ENCODE measurements around the gene MBD5.

MBD5 gene

DNA sequence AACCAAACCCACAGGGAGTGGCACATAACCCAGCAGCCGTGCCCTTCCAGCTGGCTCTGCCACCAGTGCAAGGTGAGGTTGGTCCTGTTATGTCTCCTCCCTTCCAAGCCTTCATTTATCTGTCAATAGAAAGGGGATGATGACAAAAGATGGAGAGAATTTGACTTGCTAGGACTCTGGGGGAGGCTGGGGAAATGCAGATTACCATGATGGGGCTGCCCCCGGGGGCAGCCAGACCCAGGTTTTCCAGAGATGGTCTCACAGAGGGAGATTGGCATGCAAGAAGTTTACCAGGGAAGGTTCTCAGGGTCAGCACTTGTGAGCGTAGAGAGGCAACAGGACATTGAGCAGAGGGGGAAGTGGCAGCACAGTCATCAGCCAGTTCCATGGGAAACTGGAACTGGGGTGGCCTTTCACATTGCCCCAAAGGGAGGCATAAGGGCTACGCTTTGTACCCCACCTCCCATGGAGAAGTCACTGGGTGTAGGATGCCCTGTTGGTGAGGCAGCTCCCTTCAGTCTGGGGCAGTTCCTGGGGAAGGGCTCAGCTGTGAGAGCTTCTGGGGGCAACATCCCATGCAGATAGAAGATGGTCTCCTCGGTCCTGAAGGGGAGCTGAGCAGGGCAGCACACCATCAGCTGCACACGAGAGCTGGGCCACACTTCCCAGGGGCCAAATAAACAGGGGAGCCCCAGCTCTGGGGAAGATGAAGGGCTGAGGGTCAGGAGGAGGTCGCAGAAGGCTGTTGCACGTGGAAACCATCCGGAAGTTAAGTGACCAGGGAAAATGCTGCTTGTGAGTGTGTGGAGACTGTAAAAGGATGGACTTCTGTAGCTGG, 505.8 kb downstream of the MBD5 start:
- Histone ChIP-seq H3K27ac (ENCODE audit: low read depth, low read length) (no peak overlapping the region), H3K9me3 (ENCODE audit: control insufficient read depth in 5 of 5, low read length in 5 of 5) (no peaks in the 10 kb centered on the region), H3K9ac (ENCODE audit: low read length in 5 of 5) (no peak overlapping the region), H3K4me1 (ENCODE audit: control insufficient read depth in 5 of 5, insufficient read depth in 5 of 5, low read length in 5 of 5) (no peaks in the 10 kb centered on the region), H3K27me3 (ENCODE audit: control insufficient read depth in 5 of 5, insufficient read depth in 4 of 5, low read length in 5 of 5) (peaks cover 0 to 7% (median 0%) of the 10 kb centered on the region in 5 donors), H3K36me3 (ENCODE audit: control insufficient read depth in 5 of 5, insufficient read depth in 5 of 5, low read length in 5 of 5) (no peaks in the 10 kb centered on the region), H3K4me3 (ENCODE audit: low read depth in 1 of 5, low read length in 5 of 5) (no peak overlapping the region)

- Histone ChIP-seq H3K36me3 (ENCODE audit: control insufficient read depth in 5 of 5, insufficient read depth in 5 of 5, low read length in 5 of 5) (no peaks in the 10 kb centered on the region), H3K4me1 (ENCODE audit: control insufficient read depth in 5 of 5, insufficient read depth in 5 of 5, low read length in 5 of 5) (no peaks in the 10 kb centered on the region), H3K9ac (ENCODE audit: low read length in 5 of 5) (no peak overlapping the region), H3K9me3 (ENCODE audit: control insufficient read depth in 5 of 5, low read length in 5 of 5) (no peaks in the 10 kb centered on the region), H3K27me3 (ENCODE audit: control insufficient read depth in 5 of 5, insufficient read depth in 4 of 5, low read length in 5 of 5) (peaks cover 0 to 10% (median 0%) of the 10 kb centered on the region in 5 donors), H3K4me3 (ENCODE audit: low read depth in 1 of 5, low read length in 5 of 5) (no peak overlapping the region), H3K27ac (ENCODE audit: low read depth, low read length) (no peak overlapping the region)
Observed at GRCh38 chr2:148527488-148528340, 506.8 kb downstream of the MBD5 start.

DNA sequence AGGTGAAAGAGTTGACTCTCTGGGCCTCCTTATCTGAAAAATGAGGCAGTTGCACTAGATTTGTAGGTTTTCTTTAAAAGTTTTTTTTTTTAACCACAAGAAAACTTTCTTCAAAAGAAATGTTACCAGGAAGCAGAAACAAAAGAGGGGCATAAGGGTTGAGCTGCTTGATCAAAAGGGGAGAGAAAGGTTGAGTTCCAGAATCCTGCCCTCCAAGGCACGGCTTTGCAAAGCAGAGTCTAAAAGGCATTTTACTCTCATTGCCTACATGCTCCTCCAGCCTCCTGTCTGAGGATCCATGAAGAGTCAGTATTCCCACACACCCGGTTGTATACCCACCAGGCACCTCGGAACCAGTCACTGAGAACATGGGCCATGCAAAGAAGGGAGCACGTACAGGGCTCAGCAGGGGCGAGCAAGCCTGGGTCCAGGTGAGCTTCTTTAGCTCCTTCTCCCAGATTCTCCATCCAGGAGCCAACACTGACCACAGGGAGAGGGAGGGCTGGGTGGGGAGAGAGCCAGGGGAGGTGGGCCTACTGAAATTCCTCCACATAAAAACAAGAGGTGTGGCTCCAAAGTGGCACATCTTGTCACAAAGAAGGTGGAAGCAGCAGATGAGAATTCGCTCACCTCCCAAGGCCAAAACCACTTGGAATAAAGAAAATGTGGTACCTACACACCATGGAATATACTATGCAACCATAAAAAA, 507.6 kb downstream of the MBD5 start:
- Histone ChIP-seq H3K27me3 (ENCODE audit: control insufficient read depth in 5 of 5, insufficient read depth in 4 of 5, low read length in 5 of 5) (peaks cover 0 to 13% (median 4%) of the 10 kb centered on the region in 5 donors), H3K4me1 (ENCODE audit: control insufficient read depth in 5 of 5, insufficient read depth in 5 of 5, low read length in 5 of 5) (no peaks in the 10 kb centered on the region), H3K4me3 (ENCODE audit: low read depth in 1 of 5, low read length in 5 of 5) (no peak overlapping the region), H3K9me3 (ENCODE audit: control insufficient read depth in 5 of 5, low read length in 5 of 5) (no peaks in the 10 kb centered on the region), H3K27ac (ENCODE audit: low read depth, low read length) (no peak overlapping the region), H3K9ac (ENCODE audit: low read length in 5 of 5) (no peak overlapping the region), H3K36me3 (ENCODE audit: control insufficient read depth in 5 of 5, insufficient read depth in 5 of 5, low read length in 5 of 5) (no peaks in the 10 kb centered on the region)

DNA sequence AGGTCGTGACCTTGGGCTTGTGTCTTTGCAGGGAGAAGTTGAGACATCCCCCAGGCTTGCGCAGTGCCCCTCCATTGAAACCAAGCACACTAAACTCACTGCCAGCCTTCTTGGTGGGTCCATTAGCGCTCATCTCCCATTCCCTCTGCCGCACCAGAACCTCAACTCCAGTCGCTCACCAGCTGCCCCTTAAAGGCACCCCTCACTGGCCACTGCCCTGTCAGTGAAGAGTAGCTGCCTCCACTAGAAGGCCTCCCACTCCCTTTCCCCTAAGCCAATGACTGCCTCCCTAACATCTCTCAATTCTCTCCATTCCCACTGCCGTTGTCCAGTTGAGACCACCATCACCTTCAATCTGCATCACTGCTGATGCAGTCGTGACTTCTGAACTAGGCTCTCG, 508.9 kb downstream of the MBD5 start:
- Histone ChIP-seq H3K4me3 (ENCODE audit: low read depth in 1 of 5, low read length in 5 of 5) (no peak overlapping the region), H3K9ac (ENCODE audit: low read length in 5 of 5) (no peak overlapping the region), H3K27ac (ENCODE audit: low read depth, low read length) (no peak overlapping the region), H3K4me1 (ENCODE audit: control insufficient read depth in 5 of 5, insufficient read depth in 5 of 5, low read length in 5 of 5) (peaks cover 0 to under 1% (median 0%) of the 10 kb centered on the region in 5 donors), H3K9me3 (ENCODE audit: control insufficient read depth in 5 of 5, low read length in 5 of 5) (no peaks in the 10 kb centered on the region), H3K27me3 (ENCODE audit: control insufficient read depth in 5 of 5, insufficient read depth in 4 of 5, low read length in 5 of 5) (peaks cover 0 to 14% (median 5%) of the 10 kb centered on the region in 5 donors), H3K36me3 (ENCODE audit: control insufficient read depth in 5 of 5, insufficient read depth in 5 of 5, low read length in 5 of 5) (no peaks in the 10 kb centered on the region)

DNA sequence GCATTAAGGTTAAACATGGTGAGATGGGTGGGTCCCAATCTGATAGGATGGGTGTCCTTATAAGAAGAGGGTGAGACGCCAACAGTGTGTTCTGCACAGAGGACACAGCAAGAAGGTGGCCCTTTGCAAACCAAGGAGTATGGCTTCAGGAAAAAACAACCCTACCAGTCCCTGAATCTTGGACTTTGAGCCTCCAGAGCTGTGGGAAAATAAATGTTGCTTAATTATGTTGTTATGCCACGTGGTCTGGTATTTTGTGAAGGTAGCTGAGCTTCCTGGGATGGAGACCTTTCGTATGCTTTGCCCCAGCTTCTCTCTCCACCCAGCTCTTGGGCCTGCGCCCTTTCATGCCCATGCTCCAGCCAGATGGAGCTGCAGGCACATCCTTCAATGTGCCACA, 509.5 kb downstream of the MBD5 start:
- H3K9ac ChIP-seq (ENCODE audit: low read length in 5 of 5): no peak overlapping the region
- H3K36me3 ChIP-seq (ENCODE audit: control insufficient read depth in 5 of 5, insufficient read depth in 5 of 5, low read length in 5 of 5): no peaks in the 10 kb centered on the region
- H3K27ac ChIP-seq (ENCODE audit: low read depth, low read length): no peak overlapping the region
- peaks cover 0 to 4% (median 0%) of the 10 kb centered on the region in 5 donors for H3K4me1 ChIP-seq (ENCODE audit: control insufficient read depth in 5 of 5, insufficient read depth in 5 of 5, low read length in 5 of 5)
- peaks cover 0 to 14% (median 5%) of the 10 kb centered on the region in 5 donors for H3K27me3 ChIP-seq (ENCODE audit: control insufficient read depth in 5 of 5, insufficient read depth in 4 of 5, low read length in 5 of 5)
- H3K9me3 ChIP-seq (ENCODE audit: control insufficient read depth in 5 of 5, low read length in 5 of 5): no peaks in the 10 kb centered on the region
- no peak overlapping the region for H3K4me3 ChIP-seq (ENCODE audit: low read depth in 1 of 5, low read length in 5 of 5)

DNA sequence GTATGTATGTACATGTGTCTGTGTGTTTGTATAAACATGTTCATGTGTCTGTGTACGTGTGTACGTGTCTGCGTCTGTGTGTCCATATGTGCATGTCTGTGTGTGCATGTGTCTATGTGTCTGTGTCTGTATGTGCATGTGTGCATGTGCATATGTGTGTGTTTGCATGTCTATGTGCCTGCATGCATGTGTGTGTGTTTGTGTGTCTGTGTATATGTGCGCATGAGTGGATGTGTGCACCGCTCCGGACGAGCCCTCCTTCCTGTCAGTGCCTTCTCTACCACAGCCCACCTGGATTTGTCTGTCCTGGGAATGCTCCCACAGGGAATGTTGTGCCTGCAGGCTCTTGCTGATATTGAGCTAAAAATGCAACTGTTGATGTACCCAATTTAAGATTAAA, 510.3 kb downstream of the MBD5 start:
- no peaks in the 10 kb centered on the region for H3K9me3 ChIP-seq (ENCODE audit: control insufficient read depth in 5 of 5, low read length in 5 of 5)
- no peak overlapping the region for H3K9ac ChIP-seq (ENCODE audit: low read length in 5 of 5)
- peaks cover 0 to 4% (median 0%) of the 10 kb centered on the region in 5 donors for H3K4me1 ChIP-seq (ENCODE audit: control insufficient read depth in 5 of 5, insufficient read depth in 5 of 5, low read length in 5 of 5)
- no peak overlapping the region for H3K27ac ChIP-seq (ENCODE audit: low read depth, low read length)
- H3K4me3 ChIP-seq (ENCODE audit: low read depth in 1 of 5, low read length in 5 of 5): no peak overlapping the region
- H3K27me3 ChIP-seq (ENCODE audit: control insufficient read depth in 5 of 5, insufficient read depth in 4 of 5, low read length in 5 of 5): peaks cover 0 to 19% (median 5%) of the 10 kb centered on the region in 5 donors
- no peaks in the 10 kb centered on the region for H3K36me3 ChIP-seq (ENCODE audit: control insufficient read depth in 5 of 5, insufficient read depth in 5 of 5, low read length in 5 of 5)

DNA sequence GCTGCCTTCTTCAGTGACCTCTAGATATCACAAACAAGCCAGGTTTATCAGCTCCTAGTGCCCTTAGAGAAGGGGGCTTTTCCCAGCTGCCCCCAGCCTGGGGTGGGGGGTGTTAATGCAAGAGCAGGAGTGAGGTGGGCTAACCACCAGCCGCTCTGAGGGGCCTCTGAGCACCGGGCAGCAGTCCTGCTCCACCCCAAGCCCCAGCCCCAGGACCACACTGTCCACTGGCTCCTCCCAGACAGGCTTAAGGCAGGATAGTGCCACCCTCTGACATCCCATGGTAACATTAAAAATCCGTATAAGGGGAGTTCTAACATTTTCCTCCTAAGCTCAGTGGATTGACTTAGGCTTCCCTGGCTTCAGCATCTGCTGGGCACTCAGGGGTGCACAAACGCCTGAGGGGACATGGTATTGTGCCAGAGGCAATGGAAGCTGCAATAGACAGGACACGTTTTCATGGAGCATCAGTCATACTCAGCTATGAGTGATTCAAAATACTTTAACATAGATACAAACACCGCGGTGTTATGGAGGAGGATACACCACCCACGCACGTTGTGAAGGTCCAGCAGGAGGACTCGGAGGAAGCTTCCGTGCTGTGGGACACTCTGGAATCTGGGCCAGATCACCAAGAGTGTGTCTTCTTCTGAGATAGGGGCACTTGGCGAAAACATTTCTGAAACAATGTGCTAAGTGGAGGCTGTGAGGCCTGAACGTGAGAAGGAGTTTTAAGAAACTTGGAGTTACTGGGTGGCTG, 511.0 kb downstream of the MBD5 start:
- Histone ChIP-seq H3K4me1 (ENCODE audit: control insufficient read depth in 5 of 5, insufficient read depth in 5 of 5, low read length in 5 of 5) (peaks cover 0 to 4% (median 0%) of the 10 kb centered on the region in 5 donors), H3K36me3 (ENCODE audit: control insufficient read depth in 5 of 5, insufficient read depth in 5 of 5, low read length in 5 of 5) (no peaks in the 10 kb centered on the region), H3K27me3 (ENCODE audit: control insufficient read depth in 5 of 5, insufficient read depth in 4 of 5, low read length in 5 of 5) (peaks cover 0 to 19% (median 5%) of the 10 kb centered on the region in 5 donors), H3K4me3 (ENCODE audit: low read depth in 1 of 5, low read length in 5 of 5) (no peak overlapping the region), H3K9ac (ENCODE audit: low read length in 5 of 5) (no peak overlapping the region), H3K27ac (ENCODE audit: low read depth, low read length) (no peak overlapping the region), H3K9me3 (ENCODE audit: control insufficient read depth in 5 of 5, low read length in 5 of 5) (no peaks in the 10 kb centered on the region)

GRCh38 chr2:148533004-148533403, 512.1 kb downstream of the MBD5 start:
- Histone ChIP-seq H3K27me3 (ENCODE audit: control insufficient read depth in 5 of 5, insufficient read depth in 4 of 5, low read length in 5 of 5) (peaks cover 0 to 19% (median 5%) of the 10 kb centered on the region in 5 donors), H3K9me3 (ENCODE audit: control insufficient read depth in 5 of 5, low read length in 5 of 5) (no peaks in the 10 kb centered on the region), H3K36me3 (ENCODE audit: control insufficient read depth in 5 of 5, insufficient read depth in 5 of 5, low read length in 5 of 5) (no peaks in the 10 kb centered on the region), H3K27ac (ENCODE audit: low read depth, low read length) (no peak overlapping the region), H3K4me3 (ENCODE audit: low read depth in 1 of 5, low read length in 5 of 5) (no peak overlapping the region), H3K4me1 (ENCODE audit: control insufficient read depth in 5 of 5, insufficient read depth in 5 of 5, low read length in 5 of 5) (peaks cover 0 to 4% (median 0%) of the 10 kb centered on the region in 5 donors), H3K9ac (ENCODE audit: low read length in 5 of 5) (no peak overlapping the region)

DNA sequence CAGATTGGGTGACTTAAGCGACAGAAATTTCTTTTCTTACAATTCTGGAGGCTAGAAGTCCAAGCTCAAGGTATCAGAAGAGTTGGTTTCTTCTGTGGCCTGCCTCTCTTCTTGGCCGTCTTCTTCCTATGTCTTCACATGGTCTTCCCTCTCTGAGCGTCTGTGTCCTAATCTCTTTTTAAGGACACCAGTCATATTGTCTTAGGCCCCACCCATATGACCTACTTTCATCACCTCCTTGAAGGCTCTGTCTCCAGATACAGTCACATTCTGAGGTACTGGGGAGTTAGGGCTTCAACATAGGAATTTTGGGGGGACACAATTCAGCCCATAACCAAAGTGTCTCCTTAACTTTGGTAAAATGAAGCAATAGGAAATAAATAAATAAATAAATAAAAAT, 512.8 kb downstream of the MBD5 start:
- H3K9me3 ChIP-seq (ENCODE audit: control insufficient read depth in 5 of 5, low read length in 5 of 5): no peaks in the 10 kb centered on the region
- H3K27me3 ChIP-seq (ENCODE audit: control insufficient read depth in 5 of 5, insufficient read depth in 4 of 5, low read length in 5 of 5): peaks cover 0 to 19% (median 5%) of the 10 kb centered on the region in 5 donors
- no peak overlapping the region for H3K9ac ChIP-seq (ENCODE audit: low read length in 5 of 5)
- H3K4me3 ChIP-seq (ENCODE audit: low read depth in 1 of 5, low read length in 5 of 5): no peak overlapping the region
- H3K4me1 ChIP-seq (ENCODE audit: control insufficient read depth in 5 of 5, insufficient read depth in 5 of 5, low read length in 5 of 5): peaks cover 0 to 4% (median 0%) of the 10 kb centered on the region in 5 donors
- H3K36me3 ChIP-seq (ENCODE audit: control insufficient read depth in 5 of 5, insufficient read depth in 5 of 5, low read length in 5 of 5): no peaks in the 10 kb centered on the region
- no peak overlapping the region for H3K27ac ChIP-seq (ENCODE audit: low read depth, low read length)

Measured in subcutaneous abdominal adipose tissue (tissue), 5 donors.